NB4 (cell line): Measurements from ENCODE around the gene KNTC1.

Experiments
- DNase-seq: peaks from one replicate; pipeline ENCODE4 v3.0.0; 2010; ENCODE audit warnings: low read depth
- H3K4me3 ChIP-seq: one replicate; pipeline ENCODE4 v1.5.1; 2011; ENCODE audit warnings: mild to moderate bottlenecking, low read depth, low read length, moderate library complexity
- MYC ChIP-seq: IDR thresholded peaks from 2 replicates; pipeline ENCODE4 v1.6.1; 2011; ENCODE audit warnings: low read depth, low read length
- POLR2A ChIP-seq: IDR thresholded peaks from 2 replicates; pipeline ENCODE4 v1.6.1; 2011; ENCODE audit warnings: mild to moderate bottlenecking; ENCODE audit not compliant: insufficient read length; ENCODE audit errors: extremely low read depth
- TF ChIP-seq, protein P1 (sequence below): IDR thresholded peaks from one replicate; pipeline ENCODE4 v1.5.1; 2012; ENCODE audit warnings: low read depth, low read length
- TF ChIP-seq, protein P2 (sequence below): IDR thresholded peaks from 2 replicates; pipeline ENCODE4 v1.6.1; 2011; ENCODE audit warnings: low read depth, low read length

Gene KNTC1

DNA sequence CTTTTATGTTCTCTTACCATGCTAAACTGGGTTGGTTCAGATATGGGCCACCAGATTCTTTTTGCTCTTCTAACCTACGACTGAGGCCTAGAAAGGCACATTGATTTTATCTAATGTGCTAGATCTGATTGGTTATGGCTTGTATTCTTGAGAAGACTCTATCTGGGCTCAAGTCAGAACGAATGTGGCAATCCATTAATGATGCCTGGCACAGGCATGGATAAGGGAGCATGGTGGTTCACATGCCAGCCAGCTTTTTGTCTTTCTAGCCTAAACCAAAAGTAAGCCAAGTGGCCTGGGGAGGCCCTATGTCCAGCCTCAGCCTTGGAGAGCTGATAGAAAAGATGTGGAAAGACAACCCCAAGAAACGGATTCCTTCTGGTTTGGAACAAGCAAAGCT lies 82.7 kb downstream of the KNTC1 start:
- TF ChIP-seq MYC (no peak), POLR2A (no peak)
- DNase-seq, result no peak
- no peak overlapping the region for H3K4me3 ChIP-seq

DNA sequence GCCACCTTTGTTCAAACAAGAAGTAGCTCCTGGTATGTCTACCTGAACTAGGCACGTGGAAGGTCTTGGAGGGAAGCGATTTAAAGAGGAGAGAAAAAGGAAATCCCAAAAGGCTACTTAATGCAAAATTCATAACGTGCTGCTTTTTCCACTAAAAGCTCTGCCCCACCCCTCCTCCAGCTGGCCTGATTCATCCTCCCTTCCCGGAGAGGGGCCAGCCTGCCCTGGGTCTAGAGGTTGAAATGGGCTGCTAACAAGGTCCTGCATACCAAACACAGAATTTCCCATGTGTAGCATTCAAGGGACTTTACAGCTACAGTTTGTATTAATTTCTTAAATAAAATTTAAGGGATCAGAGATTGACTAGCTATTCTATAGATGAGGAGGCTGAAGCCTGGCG lies 83.2 kb downstream of the KNTC1 start:
- TF ChIP-seq, protein P1, sequence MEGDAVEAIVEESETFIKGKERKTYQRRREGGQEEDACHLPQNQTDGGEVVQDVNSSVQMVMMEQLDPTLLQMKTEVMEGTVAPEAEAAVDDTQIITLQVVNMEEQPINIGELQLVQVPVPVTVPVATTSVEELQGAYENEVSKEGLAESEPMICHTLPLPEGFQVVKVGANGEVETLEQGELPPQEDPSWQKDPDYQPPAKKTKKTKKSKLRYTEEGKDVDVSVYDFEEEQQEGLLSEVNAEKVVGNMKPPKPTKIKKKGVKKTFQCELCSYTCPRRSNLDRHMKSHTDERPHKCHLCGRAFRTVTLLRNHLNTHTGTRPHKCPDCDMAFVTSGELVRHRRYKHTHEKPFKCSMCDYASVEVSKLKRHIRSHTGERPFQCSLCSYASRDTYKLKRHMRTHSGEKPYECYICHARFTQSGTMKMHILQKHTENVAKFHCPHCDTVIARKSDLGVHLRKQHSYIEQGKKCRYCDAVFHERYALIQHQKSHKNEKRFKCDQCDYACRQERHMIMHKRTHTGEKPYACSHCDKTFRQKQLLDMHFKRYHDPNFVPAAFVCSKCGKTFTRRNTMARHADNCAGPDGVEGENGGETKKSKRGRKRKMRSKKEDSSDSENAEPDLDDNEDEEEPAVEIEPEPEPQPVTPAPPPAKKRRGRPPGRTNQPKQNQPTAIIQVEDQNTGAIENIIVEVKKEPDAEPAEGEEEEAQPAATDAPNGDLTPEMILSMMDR, result no peak
- TF ChIP-seq, protein P2, sequence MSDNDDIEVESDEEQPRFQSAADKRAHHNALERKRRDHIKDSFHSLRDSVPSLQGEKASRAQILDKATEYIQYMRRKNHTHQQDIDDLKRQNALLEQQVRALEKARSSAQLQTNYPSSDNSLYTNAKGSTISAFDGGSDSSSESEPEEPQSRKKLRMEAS, result no peak
- TF ChIP-seq POLR2A, result no peak
- TF ChIP-seq MYC, result no peak
- H3K4me3 ChIP-seq, result no peak overlapping the region
- DNase-seq, result no peak

DNA sequence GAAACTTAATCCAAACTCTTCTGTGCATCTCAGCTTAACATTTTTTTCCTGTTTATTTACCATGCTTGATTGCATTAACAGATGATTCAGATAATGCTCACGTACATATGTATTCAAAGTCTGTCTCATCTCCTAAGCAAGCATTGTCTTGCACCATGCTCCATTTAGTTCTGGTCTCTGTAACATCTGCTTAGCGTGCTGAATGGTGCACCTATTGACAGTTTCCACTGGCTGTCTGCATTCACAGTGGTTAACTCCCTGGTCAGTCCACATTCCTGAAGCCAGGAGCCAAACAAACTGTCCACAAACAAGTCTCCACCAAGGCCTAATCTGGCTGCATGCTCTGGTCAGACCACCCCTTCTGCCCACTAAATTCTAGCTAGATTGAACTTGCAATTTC lies 83.9 kb downstream of the KNTC1 start:
- DNase-seq, result no peak
- H3K4me3 ChIP-seq, result no peak overlapping the region
- TF ChIP-seq POLR2A (no peak), MYC (no peak)
- TF ChIP-seq, protein P1, result no peak

DNA sequence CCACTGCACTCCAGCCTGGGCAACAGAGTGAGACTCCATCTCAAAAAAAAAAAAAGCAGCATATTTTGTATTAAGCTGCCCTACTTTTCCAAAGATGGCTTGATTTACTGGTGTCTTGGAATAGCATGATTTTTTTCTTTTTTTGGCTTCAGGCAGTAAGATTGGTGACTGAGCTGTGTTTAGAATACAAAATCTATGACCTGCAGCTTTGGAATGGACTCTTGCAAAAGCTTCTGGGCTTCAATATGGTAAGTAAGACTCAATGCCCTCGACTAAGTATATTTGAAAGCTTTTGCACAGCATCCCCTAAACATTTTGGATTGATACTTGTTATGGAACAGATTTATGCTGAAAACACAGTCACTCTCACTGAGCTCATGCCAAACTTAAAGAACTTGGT lies 87.8 kb downstream of the KNTC1 start:
- no peak overlapping the region for H3K4me3 ChIP-seq
- TF ChIP-seq, protein P2, result no peak
- TF ChIP-seq, protein P1, result no peak
- no peak for TF ChIP-seq POLR2A
- no peak for TF ChIP-seq MYC
- no peak for DNase-seq

DNA sequence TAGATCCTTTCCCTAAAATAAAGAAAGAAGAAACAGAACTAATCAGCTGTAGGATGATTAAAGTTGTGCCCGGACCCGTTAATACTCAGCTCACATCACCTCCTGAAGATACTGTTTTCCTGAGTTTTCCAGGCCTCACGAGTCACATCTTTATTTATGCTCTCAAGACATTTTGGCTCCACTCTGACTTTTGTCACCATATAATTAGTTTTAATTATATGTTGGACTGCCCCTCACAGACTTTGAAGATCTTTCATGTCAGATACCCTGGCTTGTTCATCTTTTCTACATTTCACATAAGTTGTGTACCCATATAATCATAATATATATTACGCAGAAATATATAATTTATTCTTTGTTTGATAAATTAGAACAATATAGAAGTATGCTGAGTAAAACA lies 88.7 kb downstream of the KNTC1 start:
- DNase-seq, result no peak
- no peak overlapping the region for H3K4me3 ChIP-seq
- TF ChIP-seq, protein P2, result no peak
- TF ChIP-seq MYC (no peak), POLR2A (no peak)
- TF ChIP-seq, protein P1, result no peak

DNA sequence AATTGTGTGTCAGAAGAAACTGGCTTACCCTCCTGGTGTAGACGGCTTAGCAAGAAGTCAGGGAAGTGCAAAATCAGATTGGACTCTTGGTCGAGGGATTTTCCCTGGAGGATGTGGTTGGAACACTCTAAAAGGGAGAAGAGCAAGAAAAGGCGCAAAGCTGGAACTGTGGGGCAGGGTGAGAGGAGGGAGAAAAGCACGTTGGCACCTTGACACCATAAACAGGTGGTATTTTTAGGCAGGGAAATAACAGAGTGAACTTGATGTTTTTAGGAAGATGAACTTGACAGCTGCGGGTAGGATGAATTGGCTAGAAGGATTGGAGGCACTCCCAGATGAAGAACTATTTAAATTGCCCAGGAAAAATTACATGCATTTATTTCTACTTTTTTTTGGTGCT lies 108.4 kb downstream of the KNTC1 start:
- DNase-seq, result no peak
- TF ChIP-seq, protein P1, result no peak
- TF ChIP-seq MYC, result no peak
- TF ChIP-seq POLR2A, result no peak
- TF ChIP-seq, protein P2, result no peak
- H3K4me3 ChIP-seq, result no peak overlapping the region
